CD4-positive, alpha-beta T cell treated with Interleukin-4 for 1 hour (primary cell): ENCODE measurements around the gene SERPINB3.
"Not testable (repeated sequence)": the region's sequence is repeated elsewhere in the genome, so short reads cannot be mapped to it uniquely, and the experiment has no call there.

Source experiments
- DNase-seq, 2 donors: peaks; one replicate each; pipeline ENCODE4 v3.0.0-alpha.2; 2020 to 2022

SERPINB3 gene

GRCh38 chr18:63661750-63662149, at the start of gene SERPINB3:
Gene SERPINB3, minus strand, starts transcription at chr18:63661893. Its CDS starts 677 bp downstream, at chr18:63661216.
- DNase-seq = not testable (repeated sequence)

- no peak for DNase-seq
Measured at GRCh38 chr18:63708650-63709049, 47.0 kb upstream of the SERPINB3 start.

- no peak for DNase-seq
Measured at GRCh38 chr18:63707816-63708215, 46.1 kb upstream of the SERPINB3 start.

- DNase-seq = no peak
Measured at GRCh38 chr18:63705401-63705800, 43.7 kb upstream of the SERPINB3 start.

GRCh38 chr18:63702660-63703059, 41.0 kb upstream of the SERPINB3 start, which contains the start of gene SERPINB11:
Gene SERPINB11, plus strand, starts transcription at chr18:63702960. Its CDS starts 7,234 bp downstream, at chr18:63710194.
- no peak for DNase-seq

GRCh38 chr18:63701952-63702351, 40.3 kb upstream of the SERPINB3 start:
- no peak for DNase-seq

- DNase-seq = no peak
Measured at GRCh38 chr18:63700501-63700900, 38.8 kb upstream of the SERPINB3 start.

- DNase-seq = no peak
Measured at GRCh38 chr18:63697097-63697660, 35.5 kb upstream of the SERPINB3 start.

GRCh38 chr18:63689064-63689463, 27.4 kb upstream of the SERPINB3 start:
- DNase-seq = no peak

- no peak for DNase-seq
Measured at GRCh38 chr18:63686871-63687270, 25.2 kb upstream of the SERPINB3 start.

- no peak for DNase-seq
Measured at GRCh38 chr18:63684718-63685117, 23.0 kb upstream of the SERPINB3 start.

GRCh38 chr18:63683890-63684289, 22.2 kb upstream of the SERPINB3 start:
- no peak for DNase-seq

- no peak for DNase-seq
Measured at GRCh38 chr18:63683152-63683551, 21.5 kb upstream of the SERPINB3 start.

- no peak for DNase-seq
Measured at GRCh38 chr18:63681449-63682340, 20.0 kb upstream of the SERPINB3 start.

- DNase-seq = no peak
Measured at GRCh38 chr18:63679820-63680606, 18.3 kb upstream of the SERPINB3 start.

- DNase-seq = no peak
Measured at GRCh38 chr18:63677500-63678225, 16.0 kb upstream of the SERPINB3 start.

GRCh38 chr18:63676526-63677323, 15.0 kb upstream of the SERPINB3 start:
- no peak for DNase-seq

GRCh38 chr18:63664571-63664970, 2.9 kb upstream of the SERPINB3 start:
- no peak for DNase-seq

GRCh38 chr18:63658920-63659319, 2.8 kb downstream of the SERPINB3 start:
- DNase-seq = not testable (repeated sequence)

- DNase-seq = not testable (repeated sequence)
Measured at GRCh38 chr18:63650271-63650670, 11.4 kb downstream of the SERPINB3 start.

- no peak for DNase-seq
Measured at GRCh38 chr18:63648241-63648640, 13.5 kb downstream of the SERPINB3 start.

GRCh38 chr18:63646936-63647335, 14.8 kb downstream of the SERPINB3 start:
- no peak for DNase-seq
